ENCODE data around the gene LRRC4C. TPM values are rescaled to one million over a fixed set of nuclear protein-coding genes. Genes with fewer than 3 reads are reported as not detected.

Gene LRRC4C
- total RNA-seq, 1 experiment from 2014 or later = 0.72 TPM

DNA sequence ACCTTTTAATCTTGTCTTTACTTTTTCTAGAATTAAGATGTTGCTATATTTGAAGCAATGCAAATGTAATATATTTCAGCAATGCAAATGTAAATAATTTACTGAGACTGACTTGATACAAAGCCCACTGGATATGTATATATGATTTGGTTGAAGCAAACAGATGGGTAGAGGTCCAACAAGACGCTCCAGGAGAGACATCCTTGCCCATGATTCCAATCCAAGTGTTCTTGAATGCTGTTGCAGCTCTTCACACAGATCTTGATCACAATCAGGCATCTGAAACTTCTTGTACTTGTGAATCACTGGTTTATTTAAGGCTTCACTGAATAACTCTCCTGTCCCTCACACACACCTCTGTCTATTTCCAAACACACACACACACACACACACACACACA lies 507.0 kb downstream of the LRRC4C start:
- Mint-ChIP-seq H3K9me3 (peaks cover 4% of the 10 kb centered on the region; the same call in 1 of the 2 replicates), H3K27ac (no peak overlapping the region), H3K36me3 (no peaks in the 10 kb centered on the region), H3K4me1 (peaks cover 2% of the 10 kb centered on the region), H3K27me3 (ENCODE audit: low read depth) (no peaks in the 10 kb centered on the region), H3K4me3 (no peak overlapping the region)
- ATAC-seq = no peak
- TF ChIP-seq HMGA2 (CRISPR knock-in tag; IDR thresholded peaks at IDR 0.05) (no peak), GRHL2 (CRISPR knock-in tag; IDR thresholded peaks at IDR 0.05; ENCODE audit: insufficient replicate concordance, severe bottlenecking) (no peak)
- TF ChIP-seq, protein P1, sequence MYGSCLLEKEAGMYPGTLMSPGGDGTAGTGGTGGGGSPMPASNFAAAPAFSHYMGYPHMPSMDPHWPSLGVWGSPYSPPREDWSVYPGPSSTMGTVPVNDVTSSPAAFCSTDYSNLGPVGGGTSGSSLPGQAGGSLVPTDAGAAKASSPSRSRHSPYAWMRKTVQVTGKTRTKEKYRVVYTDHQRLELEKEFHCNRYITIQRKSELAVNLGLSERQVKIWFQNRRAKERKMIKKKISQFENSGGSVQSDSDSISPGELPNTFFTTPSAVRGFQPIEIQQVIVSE (CRISPR knock-in tag; IDR thresholded peaks at IDR 0.05; ENCODE audit: borderline replicate concordance) = no peak
- TF ChIP-seq, protein P2, sequence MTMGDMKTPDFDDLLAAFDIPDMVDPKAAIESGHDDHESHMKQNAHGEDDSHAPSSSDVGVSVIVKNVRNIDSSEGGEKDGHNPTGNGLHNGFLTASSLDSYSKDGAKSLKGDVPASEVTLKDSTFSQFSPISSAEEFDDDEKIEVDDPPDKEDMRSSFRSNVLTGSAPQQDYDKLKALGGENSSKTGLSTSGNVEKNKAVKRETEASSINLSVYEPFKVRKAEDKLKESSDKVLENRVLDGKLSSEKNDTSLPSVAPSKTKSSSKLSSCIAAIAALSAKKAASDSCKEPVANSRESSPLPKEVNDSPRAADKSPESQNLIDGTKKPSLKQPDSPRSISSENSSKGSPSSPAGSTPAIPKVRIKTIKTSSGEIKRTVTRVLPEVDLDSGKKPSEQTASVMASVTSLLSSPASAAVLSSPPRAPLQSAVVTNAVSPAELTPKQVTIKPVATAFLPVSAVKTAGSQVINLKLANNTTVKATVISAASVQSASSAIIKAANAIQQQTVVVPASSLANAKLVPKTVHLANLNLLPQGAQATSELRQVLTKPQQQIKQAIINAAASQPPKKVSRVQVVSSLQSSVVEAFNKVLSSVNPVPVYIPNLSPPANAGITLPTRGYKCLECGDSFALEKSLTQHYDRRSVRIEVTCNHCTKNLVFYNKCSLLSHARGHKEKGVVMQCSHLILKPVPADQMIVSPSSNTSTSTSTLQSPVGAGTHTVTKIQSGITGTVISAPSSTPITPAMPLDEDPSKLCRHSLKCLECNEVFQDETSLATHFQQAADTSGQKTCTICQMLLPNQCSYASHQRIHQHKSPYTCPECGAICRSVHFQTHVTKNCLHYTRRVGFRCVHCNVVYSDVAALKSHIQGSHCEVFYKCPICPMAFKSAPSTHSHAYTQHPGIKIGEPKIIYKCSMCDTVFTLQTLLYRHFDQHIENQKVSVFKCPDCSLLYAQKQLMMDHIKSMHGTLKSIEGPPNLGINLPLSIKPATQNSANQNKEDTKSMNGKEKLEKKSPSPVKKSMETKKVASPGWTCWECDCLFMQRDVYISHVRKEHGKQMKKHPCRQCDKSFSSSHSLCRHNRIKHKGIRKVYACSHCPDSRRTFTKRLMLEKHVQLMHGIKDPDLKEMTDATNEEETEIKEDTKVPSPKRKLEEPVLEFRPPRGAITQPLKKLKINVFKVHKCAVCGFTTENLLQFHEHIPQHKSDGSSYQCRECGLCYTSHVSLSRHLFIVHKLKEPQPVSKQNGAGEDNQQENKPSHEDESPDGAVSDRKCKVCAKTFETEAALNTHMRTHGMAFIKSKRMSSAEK (CRISPR knock-in tag; IDR thresholded peaks at IDR 0.05; ENCODE audit: borderline replicate concordance) = no peak
- POLR2A ChIA-PET = no interaction called here
- DNase-seq (ENCODE audit: low spot score) = no peak
- CTCF ChIA-PET = no interaction called here

DNA sequence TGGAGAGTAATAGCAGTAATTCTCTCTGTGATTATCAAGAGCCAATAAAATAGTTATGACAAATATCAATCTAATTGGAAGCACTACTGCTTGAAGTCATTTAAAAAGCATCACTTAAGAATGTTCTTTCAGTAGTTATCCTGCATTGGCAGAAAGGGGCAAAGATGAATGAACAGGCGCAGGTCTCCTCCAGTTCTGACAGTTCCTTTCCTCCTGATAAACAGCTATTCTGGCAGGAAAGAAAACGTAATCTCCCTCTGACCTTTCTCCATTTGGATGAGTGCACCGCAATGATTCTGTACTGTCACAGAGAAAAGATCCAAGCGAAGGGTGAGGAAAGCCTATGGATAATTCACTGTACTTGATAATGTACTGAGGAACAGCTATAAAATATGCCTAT lies 521.5 kb downstream of the LRRC4C start:
- Mint-ChIP-seq H3K27ac (no peak overlapping the region), H3K9me3 (no peaks in the 10 kb centered on the region), H3K27me3 (ENCODE audit: low read depth) (no peaks in the 10 kb centered on the region), H3K36me3 (no peaks in the 10 kb centered on the region), H3K4me1 (no peaks in the 10 kb centered on the region), H3K4me3 (no peak overlapping the region)
- no peak for TF ChIP-seq OVOL2 (CRISPR knock-in tag; IDR thresholded peaks at IDR 0.05; ENCODE audit: borderline replicate concordance)
- TF ChIP-seq, protein P3, sequence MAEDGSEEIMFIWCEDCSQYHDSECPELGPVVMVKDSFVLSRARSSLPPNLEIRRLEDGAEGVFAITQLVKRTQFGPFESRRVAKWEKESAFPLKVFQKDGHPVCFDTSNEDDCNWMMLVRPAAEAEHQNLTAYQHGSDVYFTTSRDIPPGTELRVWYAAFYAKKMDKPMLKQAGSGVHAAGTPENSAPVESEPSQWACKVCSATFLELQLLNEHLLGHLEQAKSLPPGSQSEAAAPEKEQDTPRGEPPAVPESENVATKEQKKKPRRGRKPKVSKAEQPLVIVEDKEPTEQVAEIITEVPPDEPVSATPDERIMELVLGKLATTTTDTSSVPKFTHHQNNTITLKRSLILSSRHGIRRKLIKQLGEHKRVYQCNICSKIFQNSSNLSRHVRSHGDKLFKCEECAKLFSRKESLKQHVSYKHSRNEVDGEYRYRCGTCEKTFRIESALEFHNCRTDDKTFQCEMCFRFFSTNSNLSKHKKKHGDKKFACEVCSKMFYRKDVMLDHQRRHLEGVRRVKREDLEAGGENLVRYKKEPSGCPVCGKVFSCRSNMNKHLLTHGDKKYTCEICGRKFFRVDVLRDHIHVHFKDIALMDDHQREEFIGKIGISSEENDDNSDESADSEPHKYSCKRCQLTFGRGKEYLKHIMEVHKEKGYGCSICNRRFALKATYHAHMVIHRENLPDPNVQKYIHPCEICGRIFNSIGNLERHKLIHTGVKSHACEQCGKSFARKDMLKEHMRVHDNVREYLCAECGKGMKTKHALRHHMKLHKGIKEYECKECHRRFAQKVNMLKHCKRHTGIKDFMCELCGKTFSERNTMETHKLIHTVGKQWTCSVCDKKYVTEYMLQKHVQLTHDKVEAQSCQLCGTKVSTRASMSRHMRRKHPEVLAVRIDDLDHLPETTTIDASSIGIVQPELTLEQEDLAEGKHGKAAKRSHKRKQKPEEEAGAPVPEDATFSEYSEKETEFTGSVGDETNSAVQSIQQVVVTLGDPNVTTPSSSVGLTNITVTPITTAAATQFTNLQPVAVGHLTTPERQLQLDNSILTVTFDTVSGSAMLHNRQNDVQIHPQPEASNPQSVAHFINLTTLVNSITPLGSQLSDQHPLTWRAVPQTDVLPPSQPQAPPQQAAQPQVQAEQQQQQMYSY (CRISPR knock-in tag; IDR thresholded peaks at IDR 0.05) = no peak
- no peak for TF ChIP-seq TEAD1 (CRISPR knock-in tag; IDR thresholded peaks at IDR 0.05)
- TF ChIP-seq NFATC4 (CRISPR knock-in tag; IDR thresholded peaks at IDR 0.05) = no peak
- ChIA-PET CTCF (no interaction called here), POLR2A (interaction anchor here (0.6 kb wide), 1 partner anchor 105 kb away, joined by 5 read pairs; no protein-coding TSS in a partner anchor)
- no peak for DNase-seq (ENCODE audit: low spot score)
- no peak for ATAC-seq

DNA sequence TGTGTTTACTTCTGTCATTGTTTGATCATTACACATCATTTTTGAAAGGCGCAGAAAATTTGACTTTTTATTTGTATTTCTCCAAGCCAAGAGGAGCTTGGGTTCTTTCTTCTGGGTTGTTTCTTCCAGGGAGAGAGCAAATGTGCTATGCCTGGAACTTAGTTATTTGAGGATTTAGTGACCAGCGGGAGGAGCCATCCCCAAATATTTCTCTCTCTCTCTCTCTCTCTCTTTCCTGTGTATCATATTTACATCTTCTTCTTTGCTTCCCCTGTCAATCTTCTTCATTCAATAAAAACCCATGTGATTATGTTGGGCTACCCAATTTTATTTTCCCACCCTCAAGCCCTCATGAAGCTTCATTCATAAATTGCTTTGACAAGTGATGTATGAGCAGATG lies 534.5 kb downstream of the LRRC4C start:
- TF ChIP-seq, protein P4, sequence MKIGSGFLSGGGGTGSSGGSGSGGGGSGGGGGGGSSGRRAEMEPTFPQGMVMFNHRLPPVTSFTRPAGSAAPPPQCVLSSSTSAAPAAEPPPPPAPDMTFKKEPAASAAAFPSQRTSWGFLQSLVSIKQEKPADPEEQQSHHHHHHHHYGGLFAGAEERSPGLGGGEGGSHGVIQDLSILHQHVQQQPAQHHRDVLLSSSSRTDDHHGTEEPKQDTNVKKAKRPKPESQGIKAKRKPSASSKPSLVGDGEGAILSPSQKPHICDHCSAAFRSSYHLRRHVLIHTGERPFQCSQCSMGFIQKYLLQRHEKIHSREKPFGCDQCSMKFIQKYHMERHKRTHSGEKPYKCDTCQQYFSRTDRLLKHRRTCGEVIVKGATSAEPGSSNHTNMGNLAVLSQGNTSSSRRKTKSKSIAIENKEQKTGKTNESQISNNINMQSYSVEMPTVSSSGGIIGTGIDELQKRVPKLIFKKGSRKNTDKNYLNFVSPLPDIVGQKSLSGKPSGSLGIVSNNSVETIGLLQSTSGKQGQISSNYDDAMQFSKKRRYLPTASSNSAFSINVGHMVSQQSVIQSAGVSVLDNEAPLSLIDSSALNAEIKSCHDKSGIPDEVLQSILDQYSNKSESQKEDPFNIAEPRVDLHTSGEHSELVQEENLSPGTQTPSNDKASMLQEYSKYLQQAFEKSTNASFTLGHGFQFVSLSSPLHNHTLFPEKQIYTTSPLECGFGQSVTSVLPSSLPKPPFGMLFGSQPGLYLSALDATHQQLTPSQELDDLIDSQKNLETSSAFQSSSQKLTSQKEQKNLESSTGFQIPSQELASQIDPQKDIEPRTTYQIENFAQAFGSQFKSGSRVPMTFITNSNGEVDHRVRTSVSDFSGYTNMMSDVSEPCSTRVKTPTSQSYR (CRISPR knock-in tag; IDR thresholded peaks at IDR 0.05) = no peak
- no peak for TF ChIP-seq ZNF671 (CRISPR knock-in tag; IDR thresholded peaks at IDR 0.05)
- TF ChIP-seq, protein P5, sequence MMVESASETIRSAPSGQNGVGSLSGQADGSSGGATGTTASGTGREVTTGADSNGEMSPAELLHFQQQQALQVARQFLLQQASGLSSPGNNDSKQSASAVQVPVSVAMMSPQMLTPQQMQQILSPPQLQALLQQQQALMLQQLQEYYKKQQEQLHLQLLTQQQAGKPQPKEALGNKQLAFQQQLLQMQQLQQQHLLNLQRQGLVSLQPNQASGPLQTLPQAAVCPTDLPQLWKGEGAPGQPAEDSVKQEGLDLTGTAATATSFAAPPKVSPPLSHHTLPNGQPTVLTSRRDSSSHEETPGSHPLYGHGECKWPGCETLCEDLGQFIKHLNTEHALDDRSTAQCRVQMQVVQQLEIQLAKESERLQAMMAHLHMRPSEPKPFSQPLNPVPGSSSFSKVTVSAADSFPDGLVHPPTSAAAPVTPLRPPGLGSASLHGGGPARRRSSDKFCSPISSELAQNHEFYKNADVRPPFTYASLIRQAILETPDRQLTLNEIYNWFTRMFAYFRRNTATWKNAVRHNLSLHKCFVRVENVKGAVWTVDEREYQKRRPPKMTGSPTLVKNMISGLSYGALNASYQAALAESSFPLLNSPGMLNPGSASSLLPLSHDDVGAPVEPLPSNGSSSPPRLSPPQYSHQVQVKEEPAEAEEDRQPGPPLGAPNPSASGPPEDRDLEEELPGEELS (CRISPR knock-in tag; IDR thresholded peaks at IDR 0.05) = no peak
- TF ChIP-seq, protein P6, sequence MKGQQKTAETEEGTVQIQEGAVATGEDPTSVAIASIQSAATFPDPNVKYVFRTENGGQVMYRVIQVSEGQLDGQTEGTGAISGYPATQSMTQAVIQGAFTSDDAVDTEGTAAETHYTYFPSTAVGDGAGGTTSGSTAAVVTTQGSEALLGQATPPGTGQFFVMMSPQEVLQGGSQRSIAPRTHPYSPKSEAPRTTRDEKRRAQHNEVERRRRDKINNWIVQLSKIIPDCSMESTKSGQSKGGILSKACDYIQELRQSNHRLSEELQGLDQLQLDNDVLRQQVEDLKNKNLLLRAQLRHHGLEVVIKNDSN (CRISPR knock-in tag; IDR thresholded peaks at IDR 0.05) = no peak
- no peak overlapping the region for H3K4me3 Mint-ChIP-seq
- H3K36me3 Mint-ChIP-seq = no peaks in the 10 kb centered on the region
- ATAC-seq (peak; percentile 57; the same call in 1 of the 2 replicates), DNase-seq (ENCODE audit: low spot score) (no peak)
- H3K27me3 Mint-ChIP-seq (ENCODE audit: low read depth) = no peaks in the 10 kb centered on the region
- ChIA-PET POLR2A (no interaction called here), CTCF (interaction anchor here (0.7 to 3.0 kb wide), 8 partner anchors 116 to 688 kb away, joined by 3 to 26 read pairs (median 4); no protein-coding TSS in a partner anchor)
- no peak overlapping the region for H3K27ac Mint-ChIP-seq
- H3K9me3 Mint-ChIP-seq = no peaks in the 10 kb centered on the region
- H3K4me1 Mint-ChIP-seq = no peaks in the 10 kb centered on the region
